ENCODE measurements around the gene HECW1.
A peak's percentile ranks its signal among the peaks of the same experiment; 100 is the strongest.

The HECW1 gene

DNA sequence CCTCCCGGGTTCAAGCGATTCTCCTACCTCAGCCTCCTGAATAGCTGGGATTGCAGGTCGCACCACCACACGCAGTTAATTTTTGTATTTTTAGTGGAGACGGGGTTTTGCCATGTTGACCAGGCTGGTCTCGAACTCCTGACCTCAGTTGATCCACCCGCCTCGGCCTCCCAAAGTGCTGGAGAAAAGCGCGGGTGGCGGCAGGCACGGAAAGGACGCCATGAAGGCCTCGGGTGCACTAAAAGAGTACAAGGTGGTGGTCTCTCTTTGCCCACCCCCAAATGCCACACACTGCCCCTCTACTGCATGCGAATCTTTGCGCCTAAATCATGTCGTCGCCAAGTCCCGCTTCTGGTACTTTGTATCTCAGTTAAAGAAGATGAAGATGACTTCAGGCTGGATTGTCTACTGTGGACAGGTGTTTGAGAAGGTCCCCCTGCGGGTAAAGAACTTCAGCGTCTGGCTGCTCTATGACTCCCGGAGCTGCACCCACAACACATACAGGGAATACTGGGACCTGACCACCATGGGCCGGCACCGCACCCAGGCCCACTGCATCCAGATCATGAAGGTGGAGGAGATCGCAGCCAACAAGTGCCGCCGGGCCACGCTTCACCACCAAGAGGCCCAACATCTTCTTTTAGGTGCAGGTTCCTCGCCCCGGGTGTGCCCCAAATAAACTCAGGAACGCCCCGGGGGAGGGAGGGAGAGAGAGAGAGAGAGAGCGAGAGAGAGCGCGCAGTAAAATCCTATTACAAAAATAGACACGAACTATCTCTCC lies 161.7 kb downstream of the HECW1 start:
- DNase-seq: no peak

DNA sequence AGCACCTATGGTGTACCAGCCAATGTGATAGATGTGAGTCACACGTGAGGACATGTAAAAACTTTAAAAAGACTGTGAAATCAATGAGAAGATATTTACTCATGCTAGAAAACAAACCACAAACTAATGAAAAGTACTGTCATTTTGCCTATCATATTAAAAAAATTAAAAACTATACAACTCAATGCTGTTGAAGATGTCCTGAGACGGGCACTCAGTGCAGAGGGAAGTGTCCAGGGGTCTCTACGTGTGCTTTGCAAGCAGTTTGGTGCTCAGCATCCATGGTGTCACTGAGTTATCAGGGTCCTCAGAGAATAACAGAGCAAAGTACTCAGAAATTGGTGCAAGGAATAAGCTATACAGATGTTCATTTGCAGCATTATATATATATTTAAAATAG lies 162.3 kb downstream of the HECW1 start:
- no peak for DNase-seq

DNA sequence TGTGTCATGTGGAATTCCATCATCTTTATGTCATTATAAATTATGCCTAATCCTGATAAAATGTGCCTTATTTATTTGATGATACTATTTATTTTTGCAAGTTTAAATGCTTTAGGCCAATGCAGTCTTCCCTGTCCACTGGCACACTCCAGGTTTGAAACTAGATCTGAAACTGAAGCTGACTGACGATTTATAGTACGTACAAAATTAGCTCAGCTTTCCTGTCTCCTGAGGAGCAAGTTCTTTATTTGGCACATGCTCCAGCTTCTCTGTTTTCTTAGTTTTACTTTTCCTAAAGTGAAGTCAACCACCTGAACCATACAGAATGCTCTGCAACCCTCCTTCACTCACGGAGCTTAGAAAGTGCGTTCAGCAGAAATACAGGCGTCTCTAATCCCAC lies 164.1 kb downstream of the HECW1 start:
- DNase-seq: no peak

DNA sequence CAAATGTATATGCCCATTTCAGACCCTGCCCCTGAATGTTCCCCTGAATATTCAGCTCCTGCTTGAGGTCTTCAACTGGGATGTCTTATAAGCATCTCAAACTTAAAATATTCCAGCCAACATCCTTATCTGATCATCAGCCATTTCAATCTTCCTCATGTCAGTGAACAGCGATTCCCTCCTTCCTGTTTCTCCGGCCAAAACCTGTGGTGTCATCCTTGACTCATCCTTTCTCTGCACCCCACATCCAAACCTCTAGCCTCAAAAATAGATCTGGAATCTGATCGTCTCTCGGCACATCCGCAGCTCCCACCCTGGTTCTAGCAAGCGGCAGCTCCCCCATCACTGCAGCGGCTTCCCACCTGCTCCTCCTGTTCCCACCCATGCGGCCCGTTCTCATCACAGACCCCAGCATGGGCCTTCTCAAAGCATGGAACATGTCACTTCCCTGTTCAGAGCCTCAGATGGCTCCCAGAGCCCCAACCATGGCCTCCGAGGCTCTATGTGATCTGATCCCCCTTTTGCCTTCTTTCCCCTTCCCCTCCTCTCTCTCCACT lies 165.7 kb downstream of the HECW1 start:
- no peak for DNase-seq

DNA sequence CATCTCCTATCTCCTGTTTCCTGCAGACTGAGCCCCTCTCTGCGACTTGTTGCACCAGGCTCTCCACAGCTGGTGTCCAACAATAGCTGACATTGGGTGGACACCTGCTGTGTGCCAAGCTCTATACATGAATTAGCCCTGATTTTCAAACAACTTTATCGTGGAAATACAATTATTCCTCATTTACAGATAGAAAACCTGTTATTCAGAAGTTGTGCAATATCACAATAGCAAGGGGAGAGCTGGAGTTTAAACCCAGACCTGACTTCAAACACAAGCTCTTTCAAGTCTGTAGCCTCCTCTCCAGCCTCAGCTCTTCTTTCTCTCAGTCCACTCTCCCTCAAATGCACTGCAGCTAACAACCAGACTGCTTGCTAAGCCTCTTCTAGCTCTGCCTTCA lies 168.8 kb downstream of the HECW1 start:
- no peak for DNase-seq

DNA sequence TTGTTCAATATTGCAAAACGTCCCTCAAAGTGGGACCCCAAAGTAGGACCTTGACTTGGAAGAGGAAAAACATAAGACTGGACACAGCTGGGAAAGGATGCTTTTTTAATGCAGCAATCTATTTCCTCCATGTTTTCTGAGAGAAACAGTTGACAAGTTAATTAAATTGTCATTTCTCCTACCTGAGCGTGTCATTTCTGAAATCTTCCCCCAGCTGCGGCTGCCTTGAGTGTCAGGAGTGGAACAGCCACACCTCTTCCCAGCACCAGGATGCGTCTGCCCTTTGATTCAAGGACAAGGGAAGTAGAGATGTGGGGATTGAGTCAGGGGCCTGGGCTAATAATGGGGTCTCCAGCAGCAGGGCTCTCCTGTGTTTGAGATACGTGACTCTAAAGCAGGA lies 171.3 kb downstream of the HECW1 start:
- no peak for DNase-seq

DNA sequence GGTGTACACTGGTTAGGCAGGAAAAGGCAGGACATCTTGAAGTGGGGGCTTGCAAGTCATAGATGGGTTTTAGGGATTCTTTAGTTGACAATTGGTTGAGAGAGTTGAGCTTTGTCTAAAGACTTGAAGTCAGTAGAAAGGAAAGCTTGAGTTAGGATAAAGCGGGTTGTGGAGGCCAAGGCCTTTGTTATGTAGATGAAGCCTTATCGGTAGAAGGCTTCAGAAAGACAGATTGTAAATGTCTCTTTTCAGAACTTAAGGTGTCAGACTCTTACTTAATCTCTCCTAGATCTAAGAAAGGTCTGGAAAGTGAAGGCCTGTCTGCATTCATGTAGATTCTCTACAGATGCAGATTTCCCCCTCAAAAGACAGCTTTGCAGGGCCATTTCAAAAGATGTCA lies 177.4 kb downstream of the HECW1 start:
- no peak for DNase-seq

DNA sequence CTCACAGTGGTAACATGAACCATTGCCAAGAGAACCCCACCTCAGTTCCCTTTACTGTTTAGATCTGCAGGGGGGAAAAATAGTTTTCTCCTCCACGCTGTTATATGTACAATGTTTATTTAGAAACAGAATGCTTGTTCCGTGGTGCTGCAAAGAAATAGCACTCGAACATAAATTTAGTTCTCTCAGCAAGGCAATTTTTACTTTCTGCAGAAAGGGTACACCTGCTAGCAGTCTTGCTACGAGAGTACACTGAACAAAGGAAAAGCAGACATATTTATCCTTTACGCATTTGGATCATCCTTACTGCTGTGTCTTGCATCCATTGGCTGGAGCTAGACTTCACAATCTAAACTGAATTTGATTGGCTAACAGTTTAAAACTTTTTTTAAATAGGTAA lies 178.5 kb downstream of the HECW1 start:
- no peak for DNase-seq

DNA sequence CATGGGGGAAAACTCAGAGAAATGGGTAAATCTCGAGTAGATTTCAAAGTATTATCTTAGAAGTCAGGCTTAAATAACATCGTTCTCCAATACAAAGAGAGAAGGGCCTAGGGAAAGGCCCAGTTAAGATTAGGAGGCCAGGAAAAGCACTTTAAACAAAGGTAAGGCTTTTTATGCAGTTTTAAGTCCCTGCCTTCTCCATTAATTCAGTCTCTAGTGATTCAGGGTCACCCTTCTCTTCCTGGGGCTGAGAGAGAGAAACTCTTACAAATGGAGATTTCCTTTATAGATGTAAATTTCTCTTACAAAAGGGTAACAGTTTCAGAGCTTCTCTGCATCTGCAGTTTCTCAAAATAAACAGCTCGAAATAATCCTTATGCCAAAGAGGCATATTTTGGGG lies 179.3 kb downstream of the HECW1 start:
- no peak for DNase-seq

DNA sequence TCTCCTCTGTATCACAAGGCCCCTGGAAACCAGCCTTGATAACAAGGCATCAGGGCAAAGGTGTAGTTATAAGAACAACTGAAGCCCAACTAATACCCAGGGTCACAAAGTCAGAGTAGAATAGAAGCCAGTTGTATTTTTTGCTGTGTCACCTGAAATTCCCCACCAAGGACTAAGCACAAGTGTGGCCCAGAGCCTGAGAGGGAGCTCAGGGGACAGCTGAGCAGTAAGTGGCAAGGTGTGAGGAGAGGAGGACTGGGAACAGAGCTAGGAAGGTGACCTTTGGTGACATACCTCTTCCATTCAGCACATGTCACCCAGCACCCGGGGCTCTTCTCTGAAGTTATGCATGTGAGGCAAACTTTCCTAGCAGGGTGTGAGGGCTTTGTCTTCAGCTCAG lies 179.9 kb downstream of the HECW1 start:
- DNase-seq: no peak

DNA sequence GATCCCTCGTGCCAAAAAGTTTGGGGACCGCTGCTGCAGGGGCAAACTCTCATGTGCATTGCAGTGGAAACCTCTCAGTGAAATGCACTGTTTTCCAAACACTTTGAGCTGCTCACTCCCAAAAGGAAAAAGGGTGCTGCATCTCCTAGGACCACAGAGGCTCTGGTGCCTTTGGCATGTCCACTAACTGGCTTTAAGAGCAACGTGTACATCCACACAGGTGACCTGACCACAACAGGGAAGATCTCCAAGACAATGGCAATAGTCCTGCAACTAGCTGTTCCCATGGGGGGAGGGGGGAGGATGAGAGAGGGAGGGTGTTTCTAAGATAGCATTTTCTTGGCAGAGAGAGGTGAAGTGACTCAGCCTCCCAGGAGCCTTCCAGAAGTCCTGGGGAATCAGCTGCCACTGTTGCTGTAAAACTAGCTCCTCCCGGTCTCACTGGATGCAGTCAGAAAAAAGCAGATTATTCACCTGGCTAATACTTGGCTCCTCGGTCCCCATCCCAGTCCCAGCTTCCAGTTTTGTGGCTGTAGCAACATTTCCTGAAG lies 181.7 kb downstream of the HECW1 start:
- no peak for DNase-seq

DNA sequence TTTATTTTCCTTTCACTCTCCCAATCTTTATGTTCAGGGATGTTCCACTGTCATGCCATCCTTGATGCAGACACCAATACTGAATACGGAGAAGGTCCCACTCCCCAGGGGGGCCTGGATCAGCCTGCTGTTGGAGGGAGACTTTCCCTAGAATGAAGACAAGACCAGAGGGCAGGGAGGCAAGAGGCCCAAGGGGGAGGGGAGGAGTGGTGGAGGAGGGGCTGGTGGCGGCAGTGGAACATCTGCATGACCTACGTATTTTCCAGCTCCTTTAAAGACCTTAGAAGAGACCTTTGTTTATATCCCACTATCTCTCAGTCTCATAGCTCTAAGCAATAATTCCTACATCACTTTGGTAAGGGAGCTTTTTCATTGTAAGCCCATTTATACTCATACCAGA lies 183.0 kb downstream of the HECW1 start:
- DNase-seq: no peak

DNA sequence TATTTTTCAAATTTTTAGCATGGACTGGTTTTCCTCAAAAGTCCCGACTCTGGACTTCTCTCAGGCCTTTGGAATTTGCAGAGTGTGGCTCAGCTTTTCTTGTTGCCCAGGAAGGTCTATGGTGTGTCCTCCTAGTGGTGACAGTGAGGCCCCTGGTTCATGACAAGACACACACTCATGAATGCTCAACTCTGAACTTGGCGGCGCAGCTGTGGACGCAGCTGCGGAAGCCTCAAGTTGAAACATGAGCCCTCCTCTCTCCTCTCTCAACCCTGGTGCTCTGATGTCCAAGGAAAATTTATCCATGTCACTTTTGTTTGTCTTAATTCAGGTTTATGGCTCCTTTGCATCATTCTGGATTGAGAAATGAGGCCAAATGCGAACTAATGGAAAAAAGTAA lies 183.9 kb downstream of the HECW1 start:
- no peak for DNase-seq

DNA sequence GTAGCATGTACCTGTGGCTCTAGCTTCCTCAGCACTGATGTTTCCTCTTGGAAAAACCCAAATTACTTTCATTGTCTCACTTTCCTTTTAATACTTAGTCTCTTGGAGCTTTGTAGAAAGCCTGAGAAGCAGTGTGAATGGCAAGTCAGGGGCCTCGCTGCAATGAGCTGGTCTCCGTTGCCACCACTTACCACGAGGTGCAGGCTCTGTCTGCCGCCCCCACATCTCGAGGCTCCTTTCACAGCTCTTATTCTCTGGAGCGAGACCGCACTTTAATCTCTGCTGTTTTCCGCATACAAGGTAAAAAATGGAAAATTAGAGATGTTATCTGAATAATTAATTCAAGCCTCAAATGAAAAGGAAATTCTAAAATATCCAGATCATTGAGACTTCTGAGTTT lies 186.2 kb downstream of the HECW1 start:
- no peak for DNase-seq

DNA sequence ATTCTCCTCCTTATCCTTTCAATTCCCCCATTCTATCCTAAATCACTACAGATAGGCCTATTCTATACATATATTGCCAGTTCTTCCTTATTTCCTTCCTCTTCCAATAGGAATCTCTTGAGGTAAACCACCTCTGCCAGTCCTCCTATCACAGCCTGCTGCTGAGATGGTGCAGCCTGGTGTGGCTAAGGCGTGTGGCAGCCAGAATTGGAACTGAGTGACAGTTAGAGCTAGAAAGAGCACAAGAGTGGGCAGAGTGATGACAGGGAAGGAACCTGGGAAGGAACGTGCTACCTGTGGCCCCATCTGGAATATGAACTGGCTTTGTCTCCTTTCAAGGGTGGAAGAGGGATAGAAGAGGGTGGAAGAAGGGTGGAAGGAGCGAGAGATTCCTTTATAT lies 187.7 kb downstream of the HECW1 start:
- DNase-seq: no peak

DNA sequence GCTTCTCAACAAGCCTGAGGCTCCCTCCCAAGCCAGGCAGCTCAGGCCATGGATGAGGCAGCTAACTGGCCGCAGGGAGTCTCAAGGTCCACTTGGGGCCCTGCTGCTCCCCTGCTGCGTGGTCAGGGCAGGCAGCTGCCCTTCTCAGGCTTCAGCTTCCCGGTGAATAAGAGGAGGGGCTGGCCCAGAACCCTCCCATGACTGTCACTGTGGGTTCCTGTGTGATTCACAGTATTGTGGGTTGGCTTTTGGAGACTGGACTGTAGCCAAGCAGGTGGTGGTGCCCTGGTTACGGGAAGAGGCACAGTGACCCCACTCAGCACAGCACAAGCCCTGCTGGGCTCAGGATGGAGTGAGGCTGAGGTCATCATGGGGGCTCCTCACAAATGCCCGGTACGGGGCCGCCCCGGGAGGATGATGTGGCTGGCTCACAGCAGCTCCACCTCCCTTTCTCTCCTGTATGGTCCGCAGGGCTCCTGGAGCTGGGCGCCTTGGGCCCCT lies 189.8 kb downstream of the HECW1 start:
- DNase-seq: no peak

DNA sequence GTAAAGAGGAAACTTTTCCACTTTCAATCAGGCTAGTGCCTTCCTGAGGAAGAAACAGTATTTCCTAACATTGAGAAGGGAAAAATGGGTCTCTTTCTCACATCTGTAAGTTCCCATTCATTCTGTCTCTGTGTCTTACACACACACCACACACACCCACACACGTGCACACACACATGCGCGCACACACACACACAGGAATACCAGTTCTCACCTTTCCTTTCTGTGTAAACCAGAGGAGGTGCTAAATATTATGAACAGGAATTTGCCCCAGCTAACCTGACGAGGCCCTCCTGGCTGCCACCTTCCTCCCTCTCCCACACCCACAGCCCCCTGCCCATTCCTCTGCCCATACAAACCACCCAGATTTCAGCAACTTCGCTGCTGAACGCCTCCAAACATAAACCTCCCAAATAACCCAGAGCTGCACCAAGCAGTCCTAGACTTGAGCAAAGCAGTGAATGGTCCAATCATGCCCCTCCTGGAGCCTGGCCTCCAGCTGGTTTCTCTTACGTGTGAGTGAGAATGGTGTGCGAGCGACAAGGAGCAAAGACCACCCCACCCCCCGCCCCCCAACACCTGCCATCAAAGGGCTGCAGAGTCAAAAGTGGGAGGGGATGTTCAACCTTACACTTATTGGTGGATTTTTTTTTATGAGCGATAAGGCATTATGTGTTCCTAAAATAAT lies 190.5 kb downstream of the HECW1 start:
- DNase-seq: no peak

DNA sequence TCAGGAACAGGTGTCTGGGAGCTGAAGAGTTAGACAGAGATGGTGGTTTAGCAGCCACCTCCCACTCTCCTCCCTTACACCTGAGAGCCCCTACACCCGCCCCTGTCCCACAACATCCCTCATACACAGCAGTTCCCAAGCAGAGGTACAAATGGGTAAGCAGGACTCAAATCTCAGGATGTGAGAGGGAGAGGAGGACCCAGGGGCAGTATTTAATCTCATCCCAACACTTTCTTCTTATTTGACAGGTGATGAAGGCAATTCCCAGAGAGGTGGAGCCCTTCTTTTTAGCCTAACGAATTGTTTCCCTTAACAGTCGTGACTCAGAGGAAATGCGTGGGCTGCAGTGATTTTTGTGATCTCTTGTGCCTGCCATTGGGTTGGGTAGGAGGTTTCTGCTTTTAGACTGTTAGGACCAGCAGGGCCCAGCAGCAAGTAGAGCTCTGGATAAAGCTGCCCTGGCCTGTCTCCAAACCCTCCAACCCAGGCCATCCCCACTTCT lies 191.3 kb downstream of the HECW1 start:
- DNase-seq: peak in 1 of 4 experiments; percentile 2

DNA sequence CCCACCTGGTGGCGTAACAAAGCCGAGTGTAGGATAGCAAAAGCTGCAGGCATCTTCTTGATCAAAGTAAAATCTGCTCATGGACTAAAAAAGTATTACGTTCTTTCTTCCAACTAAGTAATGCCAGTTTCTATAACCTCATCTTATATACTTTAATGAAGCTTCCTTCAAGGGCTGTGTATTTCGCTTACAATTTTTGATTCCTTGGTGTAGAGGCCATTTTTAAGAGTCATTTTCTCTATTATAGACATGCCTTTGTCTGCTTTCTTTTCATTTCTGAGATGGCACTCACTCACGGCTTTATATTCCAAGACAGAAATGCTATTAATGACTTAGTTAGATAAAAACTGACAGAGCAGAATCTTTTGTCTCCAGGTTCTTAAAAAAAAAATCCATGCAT lies 194.0 kb downstream of the HECW1 start:
- DNase-seq: no peak

DNA sequence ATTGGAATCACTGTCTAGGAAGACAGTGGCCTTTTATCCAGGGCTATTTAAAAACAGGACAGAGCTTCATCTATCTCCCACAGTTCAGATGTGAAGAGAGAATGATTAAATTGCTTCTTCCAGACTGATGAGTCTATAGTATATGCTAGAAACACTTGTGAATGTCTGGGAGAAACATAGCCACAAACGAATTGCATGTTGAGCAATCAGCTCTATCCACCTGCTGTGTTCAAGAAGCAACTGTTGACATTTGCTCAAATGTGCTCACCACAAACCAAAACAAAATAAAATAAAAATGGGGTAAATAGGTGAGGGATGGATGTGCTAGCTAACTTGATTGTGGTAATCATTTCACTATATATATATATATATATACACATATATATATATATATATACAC lies 195.1 kb downstream of the HECW1 start:
- no peak for DNase-seq

DNA sequence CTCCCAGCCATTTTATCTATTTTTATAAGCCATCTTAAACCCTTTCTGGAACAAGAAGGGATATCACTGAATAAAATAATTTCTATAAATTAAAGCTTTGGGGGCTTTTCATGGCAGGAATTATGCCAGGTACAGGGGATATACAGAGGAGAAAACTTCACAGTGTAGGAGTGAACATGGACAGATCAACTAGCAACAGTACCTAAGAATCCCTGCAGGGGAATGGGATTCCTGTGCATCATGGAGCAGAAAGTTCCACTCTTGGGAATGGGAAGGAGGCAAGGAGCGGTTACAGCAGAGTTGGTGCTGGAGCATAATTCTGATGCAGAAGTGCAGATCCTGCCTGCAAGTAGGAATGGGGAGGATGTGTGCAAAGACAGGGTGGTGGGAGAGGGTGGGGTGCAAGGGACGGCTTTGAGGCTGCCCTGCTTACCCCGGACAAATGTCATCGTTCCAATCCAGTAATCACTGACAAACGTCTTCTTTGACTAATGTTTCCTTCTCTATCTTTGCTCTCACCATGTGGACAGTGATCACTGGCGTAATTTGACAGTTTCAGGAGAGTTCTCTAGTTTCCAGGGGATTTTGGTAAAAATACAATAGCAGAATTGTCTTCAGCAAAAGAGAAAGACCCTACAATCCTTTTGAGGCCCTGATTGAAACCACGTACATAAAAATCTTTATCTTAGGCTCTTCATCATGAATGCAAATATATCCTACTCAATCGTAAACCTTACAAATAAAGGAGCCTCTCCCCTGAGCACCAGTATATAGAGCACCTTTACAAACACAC lies 196.7 kb downstream of the HECW1 start:
- DNase-seq: no peak

DNA sequence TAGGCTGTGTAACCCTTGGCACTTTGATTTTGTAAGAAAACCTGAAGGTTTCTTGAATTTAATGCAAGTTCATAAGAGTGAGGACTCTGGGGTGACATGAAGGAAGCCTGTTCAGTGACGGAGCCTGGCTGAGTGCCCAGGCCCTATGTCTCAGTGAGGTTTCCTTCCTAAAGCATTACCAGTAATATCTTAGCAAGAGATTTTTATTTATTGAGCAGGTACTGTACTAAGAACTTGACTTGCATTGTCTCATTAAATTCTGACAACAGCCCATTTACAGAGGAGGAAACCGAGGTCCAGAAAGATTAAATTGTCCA lies 197.2 kb downstream of the HECW1 start:
- no peak for DNase-seq

DNA sequence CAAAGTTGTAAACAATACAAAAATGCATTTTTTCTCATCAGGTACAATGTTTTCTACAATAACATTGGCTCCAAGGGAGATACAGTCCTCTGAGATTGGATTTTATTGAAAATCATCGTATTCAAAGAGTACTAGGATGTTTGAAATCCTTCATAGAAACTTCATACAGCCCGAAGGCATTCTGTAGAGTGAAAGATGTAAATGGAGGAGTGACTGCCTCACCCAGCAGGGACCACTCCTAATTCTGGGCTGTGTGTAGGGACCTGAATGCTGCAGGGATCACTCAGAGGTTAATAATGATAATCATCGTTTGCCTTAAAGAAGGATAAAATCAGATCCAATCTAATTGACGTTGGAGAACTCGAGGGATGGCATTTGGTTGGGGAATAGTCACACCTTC lies 198.6 kb downstream of the HECW1 start:
- no peak for DNase-seq
